ENCODE measurements around the gene CASK.

GRCh38 chrX:41761702-41762101 lies 161.7 kb downstream of the CASK start:
- TF ChIP-seq CTCF (IDR thresholded peaks at IDR 0.05) = no peak
- TF ChIP-seq POLR2A (IDR thresholded peaks at IDR 0.05) = no peak

All from right lobe of liver (tissue), 4 donors.